Putamen (tissue), 1 donor: ENCODE data around the gene TEX12.
A peak's percentile ranks its signal among the peaks of the same experiment; 100 is the strongest.
"Not testable (repeated sequence)": the region's sequence is repeated elsewhere in the genome, so short reads cannot be mapped to it uniquely, and the experiment has no call there.

Experiments
- DNase-seq: peaks from one replicate; pipeline ENCODE4 v3.0.0-alpha.2; 2016; ENCODE audit warnings: low spot score

TEX12 gene

GRCh38 chr11:112163875-112164685 lies 3.1 kb upstream of the TEX12 start, which contains the start of gene IL18:
Gene IL18, minus strand, starts transcription at chr11:112164094. Its CDS starts 9,041 bp downstream, at chr11:112155053.
- no peak for DNase-seq

GRCh38 chr11:112165049-112165448 lies 2.1 kb upstream of the TEX12 start:
- DNase-seq, result no peak

- DNase-seq, result peak; percentile 52
Measured at GRCh38 chr11:112166562-112166961, 610 bp upstream of the TEX12 start.

GRCh38 chr11:112172362-112172994 lies 5.3 kb downstream of the TEX12 start:
- no peak for DNase-seq

- no peak for DNase-seq
Measured at GRCh38 chr11:112173152-112173551, 6.0 kb downstream of the TEX12 start.

GRCh38 chr11:112174789-112175598 lies 7.8 kb downstream of the TEX12 start, which contains the start of gene BCO2:
Gene BCO2, plus strand, starts transcription at chr11:112175512. Its CDS starts 90 bp downstream, at chr11:112175602.
- DNase-seq, result peak; percentile 84

- peak; percentile 52 for DNase-seq
Measured at GRCh38 chr11:112175599-112175952, 8.4 kb downstream of the TEX12 start.

GRCh38 chr11:112176077-112176476 lies 8.9 kb downstream of the TEX12 start:
- DNase-seq, result no peak

- no peak for DNase-seq
Measured at GRCh38 chr11:112177589-112177988, 10.4 kb downstream of the TEX12 start.

- no peak for DNase-seq
Measured at GRCh38 chr11:112178428-112178827, 11.3 kb downstream of the TEX12 start.

- DNase-seq, result no peak
Measured at GRCh38 chr11:112178936-112179335, 11.8 kb downstream of the TEX12 start.

GRCh38 chr11:112179601-112180000 lies 12.4 kb downstream of the TEX12 start:
- DNase-seq, result no peak

GRCh38 chr11:112182867-112183266 lies 15.7 kb downstream of the TEX12 start:
- no peak for DNase-seq

- no peak for DNase-seq
Measured at GRCh38 chr11:112185883-112186282, 18.7 kb downstream of the TEX12 start.

- DNase-seq, result no peak
Measured at GRCh38 chr11:112186304-112186703, 19.1 kb downstream of the TEX12 start.

- DNase-seq, result not testable (repeated sequence)
Measured at GRCh38 chr11:112195113-112195512, 27.9 kb downstream of the TEX12 start.

GRCh38 chr11:112195951-112196351 lies 28.8 kb downstream of the TEX12 start:
- DNase-seq, result no peak

- DNase-seq, result no peak
Measured at GRCh38 chr11:112196519-112197087, 29.4 kb downstream of the TEX12 start.

- DNase-seq, result not testable (repeated sequence)
Measured at GRCh38 chr11:112199101-112199500, 31.9 kb downstream of the TEX12 start.

GRCh38 chr11:112200252-112200651 lies 33.1 kb downstream of the TEX12 start:
- DNase-seq, result no peak

GRCh38 chr11:112206071-112206470 lies 38.9 kb downstream of the TEX12 start:
- DNase-seq, result no peak

- DNase-seq, result no peak
Measured at GRCh38 chr11:112210890-112211289, 43.7 kb downstream of the TEX12 start.
